ENCODE measurements around the gene XCR1.

DNA sequence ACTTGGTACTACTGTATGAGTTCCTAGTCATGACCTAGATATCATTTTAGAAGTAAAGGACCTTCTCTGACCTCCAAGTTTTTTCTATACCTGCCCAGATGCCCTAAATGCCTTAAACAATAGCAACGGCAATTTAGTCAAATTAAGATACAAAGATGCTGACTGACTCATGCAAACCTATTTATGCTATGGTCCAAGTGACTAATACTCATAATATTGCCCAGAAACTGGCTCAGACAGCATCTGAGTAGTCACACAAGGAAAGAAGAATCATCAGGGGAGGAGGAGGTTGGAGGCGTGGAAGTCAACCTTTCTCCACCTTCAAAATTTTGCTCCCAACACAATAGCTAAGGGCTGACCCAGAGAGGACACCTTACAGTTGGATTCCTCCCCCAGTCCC, 38.5 kb downstream of the XCR1 start:
- TF ChIP-seq EZH2 (IDR thresholded peaks at IDR 0.05; ENCODE audit: insufficient read depth, poor library complexity, severe bottlenecking) (no peak), EZH2phosphoT487 (IDR thresholded peaks at IDR 0.05; ENCODE audit: insufficient read depth, low read depth) (no peak)

All from GM23248 (cell line).